K562 (cell line): ENCODE measurements around the gene TERC. TPM values are rescaled to one million over a fixed set of nuclear protein-coding genes. Genes with fewer than 3 reads are reported as not detected.
A peak's percentile ranks its signal among the peaks of the same experiment; 100 is the strongest.

Source experiments
- BRD4 ChIP-seq: fragments of 200-600 bp; sonication (generic); IDR thresholded peaks from 2 replicates; pipeline ENCODE4 v1.6.1; 2017; ENCODE audit warnings: inconsistent platforms
- FIP1L1 ChIP-seq: fragments of 200-400 bp; formaldehyde crosslinking; IDR thresholded peaks from 2 replicates; pipeline ENCODE4 v1.6.1; 2018; ENCODE audit warnings: mild to moderate bottlenecking, low read depth, low read length; ENCODE audit not compliant: poor library complexity, severe bottlenecking
- MAFF ChIP-seq: IDR thresholded peaks from 2 replicates; pipeline ENCODE4 v1.6.1; 2012; ENCODE audit warnings: low read length, improper control_type of control experiment
- PTTG1 ChIP-seq: fragments of 450-650 bp; IDR thresholded peaks from 2 replicates; pipeline ENCODE4 v1.6.1; 2016; ENCODE audit warnings: low read depth, mild to moderate bottlenecking, missing genetic modification characterization, missing compliant biosample characterization
- RBM14 ChIP-seq: fragments of 200-400 bp; formaldehyde crosslinking; IDR thresholded peaks from 2 replicates; pipeline ENCODE4 v1.6.1; 2018; ENCODE audit warnings: low read depth, mild to moderate bottlenecking, low read length, moderate library complexity, borderline replicate concordance; ENCODE audit not compliant: insufficient read depth
- SMARCB1 ChIP-seq: IDR thresholded peaks from 2 replicates; pipeline ENCODE4 v1.6.1; 2011; ENCODE audit warnings: improper control_type of control experiment, low read depth; ENCODE audit not compliant: insufficient read length
- TOE1 ChIP-seq, 2 experiments: fragments of 450-650 bp in 1 of 2; sonication (generic) in 1 of 2; formaldehyde crosslinking in 1 of 2; IDR thresholded peaks; 2 replicates each; pipeline versions ENCODE4 v1.7.1 to v1.8.0; 2016 to 2022; ENCODE audit warnings: borderline replicate concordance in 2 of 2, mild to moderate bottlenecking in 2 of 2, antibody characterized with exemption in 1 of 2, inconsistent platforms in 1 of 2, low read depth in 1 of 2, missing genetic modification reagents in 1 of 2, moderate library complexity in 1 of 2
- VEZF1 ChIP-seq: fragments of 200-800 bp; sonication (Bioruptor generic); IDR thresholded peaks from 2 replicates; pipeline ENCODE4 v1.6.1; 2017; ENCODE audit warnings: missing genetic modification characterization, missing compliant biosample characterization
- polyA plus RNA-seq, 8 experiments: library from polyadenylated mRNA; depleted of rRNA in 4 of 8; stranded (reverse) in 5 of 8; unstranded in 3 of 8; fragments of >200 nt; fragmentation: Nextera tagmentation in 2 of 8; fragmentation: Illumina TruSeq in 1 of 8; extraction: Ambion mirVana in 2 of 8; extraction: Trizol in 1 of 8; gene quantifications; 2 replicates each; pipeline versions ENCODE4 v1.2.1 to v1.2.3, GENCODE V29; 2011 to 2014; ENCODE audit warnings: inconsistent platforms in 1 of 8, missing spikeins in 1 of 8
- total RNA-seq, 7 experiments: library from RNA; depleted of rRNA in 6 of 7; stranded (reverse); fragments of >200 nt in 6 of 7; fragmentation: Illumina TruSeq in 2 of 7; extraction: Trizol in 2 of 7; gene quantifications; 2 replicates each; pipeline versions ENCODE4 v1.2.1 to v1.2.3, GENCODE V29; 2011 to 2021; ENCODE audit warnings: low replicate concordance in 1 of 7
- TF ChIP-seq, protein P1 (sequence below): fragments of 150-350 bp; IDR thresholded peaks from 2 replicates; pipeline ENCODE4 v1.6.1; 2014; ENCODE audit warnings: low read depth, mild to moderate bottlenecking, low read length, borderline replicate concordance
- TF ChIP-seq, protein P2 (sequence below), 2 experiments: fragments of 200-800 bp in 1 of 2; sonication (Bioruptor generic) in 1 of 2; sonication (generic) in 1 of 2; formaldehyde crosslinking in 1 of 2; IDR thresholded peaks in 1 of 2; conservative IDR thresholded peaks in 1 of 2; 2 replicates each; pipeline versions ENCODE4 v1.5.0 to v1.6.1; 2016 to 2020; ENCODE audit warnings: missing compliant biosample characterization in 1 of 2, missing genetic modification characterization in 1 of 2, missing genetic modification reagents in 1 of 2
- TF ChIP-seq, protein P3 (sequence below): fragments of 200-400 bp; formaldehyde crosslinking; IDR thresholded peaks from 2 replicates; pipeline ENCODE4 v1.6.1; 2017; ENCODE audit warnings: mild to moderate bottlenecking, low read depth, low read length, moderate library complexity
- TF ChIP-seq, protein P4 (sequence below): sonication (generic); formaldehyde crosslinking; IDR thresholded peaks from 2 replicates; pipeline ENCODE4 v1.8.0; 2022; ENCODE audit warnings: missing genetic modification reagents, mild to moderate bottlenecking, borderline replicate concordance
- TF ChIP-seq, protein P5 (sequence below): fragments of 250-450 bp; sonication (Bioruptor Pico); IDR thresholded peaks from 2 replicates; pipeline ENCODE4 v1.6.1; 2021; ENCODE audit warnings: mild to moderate bottlenecking

The TERC gene
- total and polyA plus RNA-seq, 9 of the 15 experiments (the other 6 are each of a cell fraction or from before 2014, with no cell fraction given): 0.77 to 234 (median 27.9) TPM; not detected in 3

DNA sequence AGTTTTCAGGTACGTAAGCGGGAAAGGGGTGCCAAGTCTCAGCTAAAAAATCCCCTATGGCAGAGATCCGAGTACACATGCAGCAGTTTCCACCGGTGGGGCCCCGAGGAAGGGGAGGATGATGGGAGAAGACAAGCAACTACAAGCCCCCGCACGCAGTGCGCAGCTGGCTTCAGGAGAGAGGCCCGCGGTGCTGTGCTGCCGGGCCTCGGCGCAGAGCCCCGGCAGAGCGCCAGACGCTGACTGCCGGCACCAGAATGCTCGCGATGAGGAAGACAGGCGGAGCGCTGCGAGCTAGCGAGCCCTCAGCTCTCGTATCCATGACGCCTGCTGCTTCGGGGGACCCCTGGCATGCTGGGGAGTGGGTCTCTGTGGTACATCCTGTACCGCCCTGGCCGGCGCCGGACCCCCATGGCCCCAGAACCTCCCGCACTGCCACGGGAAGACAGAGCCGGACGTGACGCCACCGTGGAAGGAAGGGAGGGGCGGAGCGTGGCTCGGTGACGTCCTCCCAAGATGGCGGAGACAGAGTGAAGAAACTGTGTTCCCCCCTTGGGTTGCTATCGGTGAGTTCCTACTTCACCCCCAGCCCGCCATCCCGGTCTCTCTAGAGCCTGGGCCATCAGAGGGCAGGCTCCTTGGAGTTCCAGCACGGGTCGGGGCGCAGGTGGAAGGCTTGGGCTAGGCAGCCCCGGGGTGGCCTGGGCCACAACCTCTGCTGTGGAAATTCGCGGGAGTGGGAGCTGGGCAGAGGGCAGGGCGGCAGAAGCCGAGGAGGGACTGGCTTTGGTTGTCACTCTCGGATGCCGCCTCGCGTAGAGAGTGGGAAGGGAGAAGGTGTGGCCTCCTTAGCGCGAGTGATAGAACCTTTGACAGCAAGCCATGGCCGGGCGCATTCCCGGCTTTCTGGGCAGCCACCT lies 8.3 kb upstream of the TERC start, which contains the start of gene MYNN (continued):
- TF ChIP-seq, protein P1, sequence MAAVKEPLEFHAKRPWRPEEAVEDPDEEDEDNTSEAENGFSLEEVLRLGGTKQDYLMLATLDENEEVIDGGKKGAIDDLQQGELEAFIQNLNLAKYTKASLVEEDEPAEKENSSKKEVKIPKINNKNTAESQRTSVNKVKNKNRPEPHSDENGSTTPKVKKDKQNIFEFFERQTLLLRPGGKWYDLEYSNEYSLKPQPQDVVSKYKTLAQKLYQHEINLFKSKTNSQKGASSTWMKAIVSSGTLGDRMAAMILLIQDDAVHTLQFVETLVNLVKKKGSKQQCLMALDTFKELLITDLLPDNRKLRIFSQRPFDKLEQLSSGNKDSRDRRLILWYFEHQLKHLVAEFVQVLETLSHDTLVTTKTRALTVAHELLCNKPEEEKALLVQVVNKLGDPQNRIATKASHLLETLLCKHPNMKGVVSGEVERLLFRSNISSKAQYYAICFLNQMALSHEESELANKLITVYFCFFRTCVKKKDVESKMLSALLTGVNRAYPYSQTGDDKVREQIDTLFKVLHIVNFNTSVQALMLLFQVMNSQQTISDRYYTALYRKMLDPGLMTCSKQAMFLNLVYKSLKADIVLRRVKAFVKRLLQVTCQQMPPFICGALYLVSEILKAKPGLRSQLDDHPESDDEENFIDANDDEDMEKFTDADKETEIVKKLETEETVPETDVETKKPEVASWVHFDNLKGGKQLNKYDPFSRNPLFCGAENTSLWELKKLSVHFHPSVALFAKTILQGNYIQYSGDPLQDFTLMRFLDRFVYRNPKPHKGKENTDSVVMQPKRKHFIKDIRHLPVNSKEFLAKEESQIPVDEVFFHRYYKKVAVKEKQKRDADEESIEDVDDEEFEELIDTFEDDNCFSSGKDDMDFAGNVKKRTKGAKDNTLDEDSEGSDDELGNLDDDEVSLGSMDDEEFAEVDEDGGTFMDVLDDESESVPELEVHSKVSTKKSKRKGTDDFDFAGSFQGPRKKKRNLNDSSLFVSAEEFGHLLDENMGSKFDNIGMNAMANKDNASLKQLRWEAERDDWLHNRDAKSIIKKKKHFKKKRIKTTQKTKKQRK: no peak; the same call in 1 of the 2 replicates
- TF ChIP-seq BRD4 (no peak), RBM14 (no peak), SMARCB1 (no peak), VEZF1 (CRISPR knock-in tag) (peak; percentile 80), FIP1L1 (peak; percentile 69), PTTG1 (tag) (no peak), TOE1 (IDR thresholded peaks at IDR 0.05; ENCODE audit: borderline replicate concordance) (0 out of 2 replicates have a peak, but pooled peaks have one; percentile 40), TOE1 (CRISPR knock-in tag; IDR thresholded peaks at IDR 0.05; ENCODE audit: borderline replicate concordance, low read depth) (no peak), MAFF (no peak)
- TF ChIP-seq, protein P2, sequence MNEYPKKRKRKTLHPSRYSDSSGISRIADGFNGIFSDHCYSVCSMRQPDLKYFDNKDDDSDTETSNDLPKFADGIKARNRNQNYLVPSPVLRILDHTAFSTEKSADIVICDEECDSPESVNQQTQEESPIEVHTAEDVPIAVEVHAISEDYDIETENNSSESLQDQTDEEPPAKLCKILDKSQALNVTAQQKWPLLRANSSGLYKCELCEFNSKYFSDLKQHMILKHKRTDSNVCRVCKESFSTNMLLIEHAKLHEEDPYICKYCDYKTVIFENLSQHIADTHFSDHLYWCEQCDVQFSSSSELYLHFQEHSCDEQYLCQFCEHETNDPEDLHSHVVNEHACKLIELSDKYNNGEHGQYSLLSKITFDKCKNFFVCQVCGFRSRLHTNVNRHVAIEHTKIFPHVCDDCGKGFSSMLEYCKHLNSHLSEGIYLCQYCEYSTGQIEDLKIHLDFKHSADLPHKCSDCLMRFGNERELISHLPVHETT (CRISPR knock-in tag; conservative IDR thresholded peaks at IDR 0.05 in 1 of 2, IDR thresholded peaks at IDR 0.05 in 1 of 2): no peak
- TF ChIP-seq, protein P3, sequence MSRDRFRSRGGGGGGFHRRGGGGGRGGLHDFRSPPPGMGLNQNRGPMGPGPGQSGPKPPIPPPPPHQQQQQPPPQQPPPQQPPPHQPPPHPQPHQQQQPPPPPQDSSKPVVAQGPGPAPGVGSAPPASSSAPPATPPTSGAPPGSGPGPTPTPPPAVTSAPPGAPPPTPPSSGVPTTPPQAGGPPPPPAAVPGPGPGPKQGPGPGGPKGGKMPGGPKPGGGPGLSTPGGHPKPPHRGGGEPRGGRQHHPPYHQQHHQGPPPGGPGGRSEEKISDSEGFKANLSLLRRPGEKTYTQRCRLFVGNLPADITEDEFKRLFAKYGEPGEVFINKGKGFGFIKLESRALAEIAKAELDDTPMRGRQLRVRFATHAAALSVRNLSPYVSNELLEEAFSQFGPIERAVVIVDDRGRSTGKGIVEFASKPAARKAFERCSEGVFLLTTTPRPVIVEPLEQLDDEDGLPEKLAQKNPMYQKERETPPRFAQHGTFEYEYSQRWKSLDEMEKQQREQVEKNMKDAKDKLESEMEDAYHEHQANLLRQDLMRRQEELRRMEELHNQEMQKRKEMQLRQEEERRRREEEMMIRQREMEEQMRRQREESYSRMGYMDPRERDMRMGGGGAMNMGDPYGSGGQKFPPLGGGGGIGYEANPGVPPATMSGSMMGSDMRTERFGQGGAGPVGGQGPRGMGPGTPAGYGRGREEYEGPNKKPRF: no peak
- TF ChIP-seq, protein P4, sequence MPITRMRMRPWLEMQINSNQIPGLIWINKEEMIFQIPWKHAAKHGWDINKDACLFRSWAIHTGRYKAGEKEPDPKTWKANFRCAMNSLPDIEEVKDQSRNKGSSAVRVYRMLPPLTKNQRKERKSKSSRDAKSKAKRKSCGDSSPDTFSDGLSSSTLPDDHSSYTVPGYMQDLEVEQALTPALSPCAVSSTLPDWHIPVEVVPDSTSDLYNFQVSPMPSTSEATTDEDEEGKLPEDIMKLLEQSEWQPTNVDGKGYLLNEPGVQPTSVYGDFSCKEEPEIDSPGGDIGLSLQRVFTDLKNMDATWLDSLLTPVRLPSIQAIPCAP: no peak
- TF ChIP-seq, protein P5, sequence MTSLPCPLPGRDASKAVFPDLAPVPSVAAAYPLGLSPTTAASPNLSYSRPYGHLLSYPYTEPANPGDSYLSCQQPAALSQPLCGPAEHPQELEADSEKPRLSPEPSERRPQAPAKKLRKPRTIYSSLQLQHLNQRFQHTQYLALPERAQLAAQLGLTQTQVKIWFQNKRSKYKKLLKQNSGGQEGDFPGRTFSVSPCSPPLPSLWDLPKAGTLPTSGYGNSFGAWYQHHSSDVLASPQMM (CRISPR knock-in tag): no peak
